SKM-1 treated with dmso at 0.1 percent for 144 hours (cell line): Measurements from ENCODE around the gene RGP1.

Source experiments
- DNase-seq: peaks from one replicate; lab custom pipeline; 2025; ENCODE audit not compliant: unreplicated experiment; lab: John Stamatoyannopoulos, UW

RGP1 gene, protein sequence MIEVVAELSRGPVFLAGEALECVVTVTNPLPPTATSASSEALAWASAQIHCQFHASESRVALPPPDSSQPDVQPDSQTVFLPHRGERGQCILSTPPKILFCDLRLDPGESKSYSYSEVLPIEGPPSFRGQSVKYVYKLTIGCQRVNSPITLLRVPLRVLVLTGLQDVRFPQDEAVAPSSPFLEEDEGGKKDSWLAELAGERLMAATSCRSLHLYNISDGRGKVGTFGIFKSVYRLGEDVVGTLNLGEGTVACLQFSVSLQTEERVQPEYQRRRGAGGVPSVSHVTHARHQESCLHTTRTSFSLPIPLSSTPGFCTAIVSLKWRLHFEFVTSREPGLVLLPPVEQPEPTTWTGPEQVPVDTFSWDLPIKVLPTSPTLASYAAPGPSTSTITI

DNA sequence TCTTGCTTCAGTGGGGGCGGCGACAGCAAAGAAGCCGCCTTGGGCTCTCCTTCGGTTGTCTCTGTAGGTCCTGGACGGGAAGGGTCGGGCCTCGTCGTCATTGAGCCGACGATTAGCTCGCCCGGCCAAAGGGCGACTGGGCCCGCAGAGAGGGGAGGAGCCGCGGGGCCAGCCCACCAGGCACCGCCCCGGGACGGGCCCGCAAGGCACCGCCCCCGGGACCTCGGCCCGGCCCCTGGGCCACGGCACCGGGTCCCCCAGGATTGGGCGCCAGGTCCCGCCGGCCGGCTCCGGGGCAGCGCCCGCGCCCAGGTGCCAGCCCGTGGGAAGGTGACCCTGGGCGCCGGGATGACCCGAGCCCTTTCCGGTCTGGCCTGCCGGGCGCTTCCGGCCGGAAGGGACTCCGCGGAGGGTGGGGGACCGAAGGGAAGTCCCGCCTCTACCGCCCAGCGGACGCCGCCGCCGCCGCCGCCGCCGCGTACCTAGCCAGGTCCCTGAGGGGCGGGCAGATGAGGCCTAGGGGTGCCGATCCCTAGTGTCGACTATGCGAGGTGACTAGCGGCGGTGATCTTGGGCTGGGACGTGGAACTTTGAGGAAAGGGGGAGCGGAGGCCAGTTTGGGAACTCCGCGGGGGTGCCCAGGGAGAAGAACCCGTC, at the start of gene RGP1, which contains the start of gene GBA2:
Gene RGP1 (plus strand): TSS at position 430 of the 657 bp plus-strand sequence. CDS start 469 bp downstream, outside the sequence.
Gene GBA2 (minus strand): TSS at position 371 of the 657 bp plus-strand sequence. CDS start 524 bp downstream, outside the sequence.
- DNase-seq = peak; percentile 53

DNA sequence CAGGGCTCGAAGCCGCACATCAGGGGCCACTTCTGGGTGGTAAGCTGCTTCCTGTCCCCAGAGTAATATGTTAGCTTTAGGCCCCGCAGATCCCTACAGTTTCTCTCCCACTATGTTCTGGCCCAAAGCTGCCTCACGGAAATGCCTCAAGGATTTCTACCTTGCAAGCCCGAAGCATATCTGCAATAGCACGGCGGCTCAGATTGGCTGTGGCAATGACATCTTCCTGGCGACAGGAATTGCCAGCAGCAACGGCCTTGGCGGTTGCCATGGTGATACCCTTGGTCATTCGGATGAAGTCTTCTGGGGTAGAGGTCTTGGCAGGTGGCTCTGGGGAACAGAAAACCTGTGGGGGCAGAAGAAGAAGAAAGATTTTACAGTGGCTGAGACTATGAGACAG, 49.1 kb upstream of the RGP1 start:
- DNase-seq = no peak

DNA sequence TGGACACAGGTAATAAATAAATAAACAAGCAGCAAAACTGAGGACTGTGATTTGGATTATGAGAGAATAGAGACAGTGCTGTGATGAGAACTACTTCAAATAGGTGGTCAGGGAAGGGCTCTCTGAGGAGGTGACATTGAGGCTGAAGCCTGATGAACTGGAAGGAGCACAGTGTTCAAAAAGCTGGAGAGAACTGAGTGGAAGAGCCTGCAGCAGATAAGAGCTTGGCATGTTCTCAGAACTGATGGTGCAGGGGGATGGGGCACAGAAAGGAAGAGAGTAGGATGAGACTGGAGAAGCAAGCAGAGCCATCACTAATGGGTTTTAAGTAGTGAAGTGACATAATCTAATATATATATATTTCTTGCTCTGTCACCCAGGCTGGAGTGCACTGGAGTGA, 48.1 kb upstream of the RGP1 start:
- DNase-seq = no peak

DNA sequence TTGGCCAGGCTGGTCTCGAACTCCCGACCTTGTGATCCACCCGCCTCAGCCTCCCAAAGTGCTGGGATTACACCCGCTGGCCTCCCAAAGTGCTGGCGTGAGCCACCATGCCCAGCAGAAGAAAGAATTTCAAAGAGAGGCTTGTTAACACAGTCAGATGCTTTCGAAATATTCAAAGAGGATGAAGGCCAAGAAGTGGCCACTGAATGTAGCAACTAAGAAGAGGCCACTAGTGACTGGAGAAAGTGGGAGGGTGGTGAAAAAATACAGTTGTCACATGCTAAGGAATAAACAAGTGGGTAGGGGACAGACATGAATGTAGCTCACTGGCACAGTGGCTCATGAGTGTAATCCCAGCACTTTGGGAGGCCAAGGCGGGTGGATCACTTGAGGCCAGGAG, 46.4 kb upstream of the RGP1 start:
- DNase-seq = no peak

DNA sequence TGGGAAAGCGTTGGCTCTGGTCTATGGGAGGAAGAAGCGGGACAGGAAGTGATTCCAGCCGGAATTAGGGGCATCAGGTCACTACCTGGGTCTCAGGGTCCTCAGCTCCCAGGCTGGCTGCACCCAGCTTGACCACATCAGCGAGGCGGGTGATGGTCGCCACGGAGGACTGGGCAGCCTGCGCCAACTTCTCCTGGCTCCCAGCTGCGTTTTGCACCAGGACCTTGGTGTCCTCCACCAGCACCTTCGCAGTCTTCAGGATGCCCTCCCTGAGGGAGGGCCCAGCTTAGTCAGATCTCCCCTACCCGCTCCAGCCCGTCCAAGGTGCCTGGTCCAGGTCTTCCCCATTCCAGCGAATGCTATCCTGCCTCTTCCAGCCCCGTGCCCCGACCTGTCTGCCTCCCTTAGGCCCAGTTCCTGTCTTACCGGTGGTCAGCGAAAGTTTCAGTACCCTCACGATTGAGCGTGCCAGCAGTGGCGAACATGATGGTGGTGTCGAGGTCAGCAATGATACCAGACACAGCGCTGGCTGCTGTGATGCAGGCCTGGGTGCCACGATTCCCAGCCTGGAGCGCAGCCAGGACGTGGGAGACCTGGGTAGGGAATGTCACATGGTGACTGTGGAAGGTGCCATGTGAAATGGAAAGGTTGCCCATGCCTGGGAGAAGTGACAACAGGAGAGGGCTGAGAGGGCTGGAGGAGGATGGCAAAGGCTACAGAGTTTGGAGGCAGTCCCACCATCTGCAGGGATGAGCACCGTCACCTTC, 45.0 kb upstream of the RGP1 start:
- DNase-seq = no peak

DNA sequence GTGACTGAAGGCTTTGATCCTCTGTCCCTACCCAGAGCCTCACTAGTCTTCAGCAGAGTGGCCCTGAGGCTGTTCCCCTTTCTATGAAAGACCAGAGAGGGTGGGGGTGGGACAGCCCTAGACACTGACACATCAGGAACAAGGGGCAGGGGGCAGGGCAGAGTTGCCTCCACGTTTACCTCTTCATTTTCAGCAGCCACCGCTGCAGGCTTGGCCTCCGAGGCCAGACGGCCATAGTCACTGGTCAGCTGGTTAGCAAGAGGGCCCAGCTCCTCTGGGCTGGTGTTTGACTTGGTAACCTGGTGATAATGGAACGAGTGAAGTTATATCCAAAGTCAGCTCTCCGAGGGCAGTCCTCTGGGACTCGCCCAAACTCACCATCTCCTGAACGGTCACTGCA, 43.7 kb upstream of the RGP1 start:
- no peak for DNase-seq

DNA sequence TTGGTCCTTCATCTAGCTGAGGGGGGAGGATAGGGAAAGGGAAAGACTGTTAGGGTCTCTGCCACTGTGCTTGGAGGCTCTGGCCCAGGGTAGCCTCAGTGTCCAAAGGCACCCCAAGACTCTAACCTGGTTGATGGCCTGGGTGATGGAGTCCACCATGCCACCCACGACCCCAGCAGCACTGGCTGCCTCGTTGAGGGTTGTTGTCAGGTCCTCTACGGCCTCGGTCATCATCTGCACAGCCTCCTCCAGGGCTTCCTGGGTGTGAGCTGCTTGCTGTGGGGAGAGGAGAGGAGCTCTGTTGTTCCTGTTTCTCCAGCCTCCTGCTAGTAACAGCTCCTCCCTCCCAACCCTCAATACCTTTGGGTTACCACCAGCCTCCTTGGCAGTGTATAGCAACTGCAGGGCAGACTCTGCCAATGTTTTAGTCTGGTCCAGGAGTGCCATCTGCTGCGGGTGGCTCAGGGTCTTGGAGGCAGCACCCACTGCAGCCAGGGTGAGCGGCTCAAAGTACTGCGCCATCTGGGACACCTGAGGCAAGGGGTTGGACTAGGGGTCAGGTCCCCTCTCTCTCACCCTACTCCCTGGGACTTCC, 43.2 kb upstream of the RGP1 start:
- no peak for DNase-seq

DNA sequence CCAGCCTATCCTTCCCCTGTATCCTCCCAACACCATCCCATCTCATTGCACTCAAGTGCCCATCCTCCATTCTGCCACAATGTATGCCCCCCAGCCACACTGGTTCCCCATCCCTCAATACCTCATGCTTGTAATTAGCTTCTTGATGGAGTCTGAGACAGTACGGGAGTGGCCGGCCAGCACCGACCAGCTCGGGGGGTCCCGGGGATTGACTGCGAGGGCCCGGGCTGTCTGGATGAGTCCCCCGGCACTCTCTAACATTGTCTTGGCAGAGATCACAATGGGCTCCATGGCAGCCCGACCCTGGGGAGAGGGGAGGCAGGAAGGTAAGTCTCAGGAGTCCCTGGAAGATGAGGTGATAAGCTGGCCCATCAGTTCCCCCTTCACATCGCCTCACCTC, 42.1 kb upstream of the RGP1 start:
- no peak for DNase-seq

DNA sequence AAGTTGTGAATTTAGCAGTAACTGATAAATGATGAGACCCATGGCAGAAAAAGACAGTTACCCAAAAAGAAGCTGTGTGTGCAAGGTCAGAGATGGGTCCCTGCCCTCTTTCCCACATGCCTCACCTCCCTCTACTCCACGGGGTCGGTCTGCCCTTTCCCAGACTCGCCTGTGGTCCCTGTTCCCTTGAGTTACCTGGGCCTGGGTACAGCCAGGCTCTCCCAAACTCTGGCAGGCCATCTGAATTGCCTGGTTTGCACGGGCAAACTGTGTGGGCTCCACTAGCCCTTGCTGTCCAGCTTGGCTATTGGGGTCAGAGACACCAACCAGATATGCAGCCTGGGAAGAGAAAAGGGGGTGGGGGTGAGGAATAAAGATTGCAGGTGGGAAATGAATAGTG, 40.9 kb upstream of the RGP1 start:
- DNase-seq = no peak

DNA sequence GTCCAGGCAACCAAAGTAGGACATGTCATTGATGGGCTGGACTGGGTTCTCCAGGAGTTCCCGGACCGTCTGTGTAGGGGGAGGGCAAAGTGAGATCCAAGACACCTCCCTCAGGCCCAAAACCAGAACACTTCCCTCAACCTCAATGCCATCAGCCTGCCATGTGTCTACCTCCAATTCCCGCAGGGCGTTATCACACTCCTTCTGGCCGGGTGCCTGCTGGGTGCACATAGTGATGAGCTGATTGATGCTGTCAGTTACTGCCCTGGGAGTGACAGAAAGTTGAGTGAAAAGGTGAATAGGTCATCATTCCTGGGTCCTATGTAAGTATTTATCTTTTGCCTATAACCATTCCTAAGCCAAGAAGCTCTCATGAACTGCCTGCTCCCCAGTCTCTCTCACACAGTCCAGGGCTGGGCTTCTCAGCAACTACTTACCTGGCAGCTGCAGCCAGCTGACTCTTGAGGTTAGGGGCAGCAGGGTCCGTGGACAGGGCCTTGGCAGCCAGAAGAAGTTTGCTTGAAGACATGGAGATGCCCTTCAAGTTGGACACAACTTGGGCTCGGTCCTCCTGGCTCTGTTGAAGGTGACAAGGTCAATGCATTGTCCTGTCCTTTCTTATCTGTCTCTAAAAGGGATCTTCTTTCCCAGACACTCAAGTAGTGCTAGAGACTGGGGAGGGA, 38.1 kb upstream of the RGP1 start:
- no peak for DNase-seq

DNA sequence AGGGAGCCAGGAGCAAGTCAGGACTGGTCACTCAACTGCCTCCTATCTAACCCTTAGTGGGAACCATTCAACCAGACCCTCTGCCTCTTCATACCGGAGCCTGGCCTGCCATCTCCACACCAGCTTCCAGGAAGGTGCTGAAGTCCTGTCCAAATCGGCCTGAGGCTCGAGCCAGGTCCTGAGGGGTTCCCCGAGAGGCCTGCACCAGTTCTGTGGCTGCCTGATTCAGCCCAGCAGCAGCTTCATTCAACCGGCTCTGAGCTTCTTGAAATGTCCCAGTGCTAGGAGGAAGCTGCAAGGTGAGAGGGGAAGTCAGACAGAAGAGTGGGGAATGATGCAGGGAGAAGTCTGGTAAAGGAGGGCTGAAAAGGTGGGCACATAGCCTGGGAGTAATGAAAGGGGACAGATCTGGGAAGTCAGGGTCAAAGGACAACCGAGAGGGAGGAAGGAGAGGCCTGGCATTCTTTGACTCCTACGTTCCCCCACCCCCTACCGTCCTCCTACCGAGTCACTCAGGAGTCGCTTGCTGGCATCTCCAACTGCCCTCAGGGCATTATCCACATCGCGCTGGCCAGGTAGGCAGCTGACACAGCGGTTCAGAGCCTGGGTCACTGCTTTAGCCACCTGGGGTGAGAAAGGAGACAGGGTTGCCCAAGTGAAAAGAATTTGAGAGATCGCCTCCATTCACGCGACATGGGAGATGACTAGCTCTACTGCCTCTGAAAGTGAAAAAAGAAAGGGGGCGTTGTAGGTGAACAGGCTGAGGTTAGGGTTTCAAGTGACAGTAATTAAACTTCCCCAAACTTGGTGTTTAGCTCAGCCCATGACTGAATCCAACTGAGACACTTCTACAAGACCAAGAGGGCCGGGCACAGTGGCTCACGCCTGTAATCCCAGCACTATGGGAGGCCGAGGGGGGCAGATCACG, 37.3 kb upstream of the RGP1 start:
- no peak for DNase-seq

DNA sequence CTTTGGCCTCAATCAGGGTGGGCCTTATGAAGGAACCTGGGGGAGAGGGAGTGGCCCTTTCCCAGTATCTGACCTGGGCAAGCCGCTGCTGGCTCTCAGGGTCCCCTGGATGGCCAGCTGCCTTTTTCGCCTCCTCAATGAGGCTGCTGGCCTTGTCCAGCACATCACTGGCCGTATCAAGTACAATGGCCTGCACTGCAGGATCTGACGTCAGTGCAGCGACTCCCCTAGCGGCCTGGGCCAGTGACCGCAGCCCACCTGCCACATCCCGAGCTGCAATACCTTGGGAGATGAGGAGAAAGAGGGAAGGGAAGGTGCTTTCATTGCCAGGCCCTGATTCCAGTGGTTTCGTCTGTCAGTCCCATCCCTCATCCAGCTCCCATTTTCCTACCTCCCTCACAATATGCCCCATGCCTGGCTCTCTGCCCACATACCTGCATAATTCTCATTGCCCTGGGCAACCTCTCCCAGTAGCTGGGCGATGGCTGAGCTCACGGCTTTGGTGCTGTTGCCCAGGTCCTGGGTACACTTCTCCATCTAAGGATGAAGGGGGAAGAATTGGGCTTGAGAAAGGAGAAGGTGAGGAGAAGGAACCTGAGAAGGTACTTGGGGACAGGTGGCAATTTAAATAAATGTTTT, 36.2 kb upstream of the RGP1 start:
- no peak for DNase-seq

DNA sequence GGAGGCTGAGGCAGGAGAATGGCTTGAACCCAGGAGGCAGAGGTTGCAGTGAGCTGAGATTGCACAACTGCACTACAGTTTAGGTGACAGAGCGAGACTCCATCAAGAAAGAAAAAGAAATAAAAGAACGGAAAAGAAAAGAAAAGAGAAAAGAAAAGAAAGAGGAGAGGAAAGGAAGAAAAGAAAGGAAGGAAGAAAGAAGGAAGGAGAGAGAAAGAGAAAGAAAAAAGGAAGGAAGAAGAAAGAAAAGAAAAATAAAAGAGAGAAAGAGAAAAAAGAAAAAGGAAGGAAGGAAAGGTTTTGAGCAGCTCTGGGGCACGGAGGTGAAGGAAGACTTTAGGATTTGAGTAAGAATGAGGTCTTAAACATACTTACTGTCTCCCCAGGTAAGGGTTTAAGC, 35.5 kb upstream of the RGP1 start:
- no peak for DNase-seq

DNA sequence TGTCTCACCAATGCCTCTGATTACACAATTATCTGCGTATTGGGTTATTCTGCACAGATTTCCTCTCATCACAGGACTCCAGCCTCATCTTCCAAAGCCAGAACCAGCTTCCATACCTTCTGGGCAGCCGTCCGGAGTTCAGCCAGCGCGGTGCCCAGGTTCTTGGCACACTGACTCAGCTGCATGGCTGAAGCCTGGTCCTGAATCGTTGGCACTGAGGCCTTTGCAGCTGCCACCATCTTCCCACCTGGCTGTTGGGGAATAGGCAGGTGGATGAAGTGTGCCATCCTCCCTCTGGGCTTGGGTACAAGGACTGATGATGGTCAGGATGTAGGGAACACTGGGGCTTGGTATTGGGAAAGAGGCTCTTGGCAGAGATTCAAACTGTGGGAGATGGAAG, 35.0 kb upstream of the RGP1 start:
- no peak for DNase-seq

DNA sequence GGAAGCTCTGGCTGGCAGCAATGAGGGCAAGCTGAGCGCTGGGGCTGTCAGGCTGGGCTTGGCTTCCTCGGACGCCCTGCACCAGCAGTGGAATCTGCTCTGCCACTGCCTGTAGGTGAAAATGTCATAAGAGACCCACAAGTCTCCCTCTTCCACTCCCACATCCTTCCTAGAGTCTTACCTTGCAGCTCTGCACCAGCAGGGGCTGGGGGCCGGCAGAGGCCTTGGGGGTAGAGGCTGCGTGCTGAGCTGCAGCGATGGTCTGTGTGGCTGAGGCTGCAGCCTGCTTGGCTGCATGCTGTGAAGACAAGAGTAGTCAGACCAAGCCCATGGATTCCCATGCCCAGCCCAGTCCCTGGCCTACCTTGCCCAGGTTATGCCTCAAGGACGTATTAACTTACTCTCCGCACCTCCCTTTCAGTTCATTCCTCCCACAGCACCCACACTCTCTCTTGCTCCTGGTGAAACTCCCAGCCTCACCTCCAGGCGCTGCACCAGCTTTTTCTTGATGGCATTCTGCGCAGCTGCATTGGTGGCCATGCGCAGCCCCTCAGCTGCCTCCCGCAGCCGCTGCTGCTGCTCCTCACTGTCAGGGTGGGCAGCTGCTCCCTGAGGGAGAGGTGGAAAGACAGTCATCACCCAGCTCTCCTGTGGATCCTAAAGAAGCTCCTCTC, 34.4 kb upstream of the RGP1 start:
- DNase-seq = no peak

DNA sequence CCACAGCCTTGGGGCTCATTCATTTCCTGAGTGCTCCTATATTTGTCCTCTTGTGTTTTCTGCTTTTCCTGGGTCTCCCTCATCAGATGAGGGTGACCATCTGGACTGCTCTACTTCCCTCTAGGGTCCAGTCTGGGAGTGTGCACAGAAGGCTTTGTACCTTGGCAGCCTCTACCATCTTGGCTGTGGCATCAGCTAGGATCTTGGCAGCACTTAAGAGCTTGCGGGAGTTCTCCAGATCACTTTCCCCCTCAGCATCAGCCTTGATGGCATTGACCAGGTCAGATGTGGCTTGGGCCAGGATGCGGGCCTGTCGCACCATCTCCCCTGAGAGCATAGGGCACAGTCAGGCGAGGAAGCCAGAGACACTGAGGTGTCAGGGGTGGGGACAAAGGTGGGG, 32.9 kb upstream of the RGP1 start:
- no peak for DNase-seq

DNA sequence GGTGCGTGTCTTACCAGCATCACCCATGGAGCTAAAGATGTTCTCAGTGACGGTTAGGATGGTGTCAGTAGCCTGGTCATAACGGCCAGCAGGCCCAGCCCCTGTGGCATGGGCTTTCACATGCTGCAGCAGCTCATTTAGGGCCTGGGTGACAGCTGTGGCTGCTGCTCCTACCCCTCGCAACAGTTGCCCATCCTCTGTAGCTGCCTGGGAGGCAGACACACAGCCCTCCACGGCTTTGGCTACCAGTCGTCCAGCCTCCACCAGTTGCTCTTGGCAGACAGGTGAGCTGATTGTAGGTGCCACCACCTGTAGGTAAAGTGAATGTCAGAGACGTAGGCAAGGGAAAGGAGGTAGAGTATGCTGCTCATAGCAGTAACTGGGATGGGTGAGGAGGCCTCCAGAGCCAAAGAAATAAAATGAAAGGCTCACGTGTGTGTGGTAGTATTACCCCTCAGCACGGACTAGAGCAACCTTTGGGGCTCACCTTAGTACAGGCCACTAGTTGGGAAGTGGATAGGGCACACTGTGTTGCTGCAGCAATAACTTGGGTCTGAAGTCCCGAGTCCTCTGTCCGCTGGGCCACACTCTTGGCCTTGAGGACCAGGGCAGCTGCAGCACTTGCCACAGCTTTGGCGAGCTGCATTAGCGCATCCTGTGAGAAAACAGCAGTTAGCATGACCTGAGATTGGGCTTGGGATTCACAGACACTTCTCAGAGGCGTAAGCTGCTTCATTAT, 31.8 kb upstream of the RGP1 start:
- DNase-seq = no peak
